ENCODE results near the gene STAG2. TPM values are rescaled to one million over a fixed set of nuclear protein-coding genes. Genes with fewer than 3 reads are reported as not detected.
A peak's percentile ranks its signal among the peaks of the same experiment; 100 is the strongest.

STAG2 gene
- total and polyA plus RNA-seq, 10 donors = 17.9 to 106 (median 89.4) TPM

DNA sequence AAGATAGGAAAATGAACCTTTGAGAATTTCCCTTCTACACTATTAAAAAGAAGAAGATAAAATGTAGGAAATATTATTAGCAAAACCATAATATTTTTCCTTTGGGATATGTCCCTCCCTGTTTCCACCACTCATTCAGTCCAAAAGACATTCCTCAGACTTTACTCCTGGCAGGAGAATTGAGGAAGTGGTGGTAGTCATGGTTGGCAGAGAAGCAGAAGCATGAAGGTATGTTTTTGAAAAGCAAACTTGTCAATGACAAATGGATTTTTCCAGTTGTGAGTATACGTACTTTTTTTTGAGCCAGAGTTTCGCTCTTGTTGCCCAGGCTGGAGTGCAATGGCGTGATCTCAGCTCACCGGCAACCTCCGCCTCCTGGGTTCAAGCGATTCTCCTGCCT is 13.7 kb downstream of the STAG2 start:
- 56 to 77% (median 68%) methylated on average over 6 of the region's 6 CpGs for WGBS, 5 donors
- TF ChIP-seq POLR2A (IDR thresholded peaks at IDR 0.05) (no peak), POLR2AphosphoS5 (IDR thresholded peaks at IDR 0.05) (no peak)
- TF ChIP-seq, protein P1, sequence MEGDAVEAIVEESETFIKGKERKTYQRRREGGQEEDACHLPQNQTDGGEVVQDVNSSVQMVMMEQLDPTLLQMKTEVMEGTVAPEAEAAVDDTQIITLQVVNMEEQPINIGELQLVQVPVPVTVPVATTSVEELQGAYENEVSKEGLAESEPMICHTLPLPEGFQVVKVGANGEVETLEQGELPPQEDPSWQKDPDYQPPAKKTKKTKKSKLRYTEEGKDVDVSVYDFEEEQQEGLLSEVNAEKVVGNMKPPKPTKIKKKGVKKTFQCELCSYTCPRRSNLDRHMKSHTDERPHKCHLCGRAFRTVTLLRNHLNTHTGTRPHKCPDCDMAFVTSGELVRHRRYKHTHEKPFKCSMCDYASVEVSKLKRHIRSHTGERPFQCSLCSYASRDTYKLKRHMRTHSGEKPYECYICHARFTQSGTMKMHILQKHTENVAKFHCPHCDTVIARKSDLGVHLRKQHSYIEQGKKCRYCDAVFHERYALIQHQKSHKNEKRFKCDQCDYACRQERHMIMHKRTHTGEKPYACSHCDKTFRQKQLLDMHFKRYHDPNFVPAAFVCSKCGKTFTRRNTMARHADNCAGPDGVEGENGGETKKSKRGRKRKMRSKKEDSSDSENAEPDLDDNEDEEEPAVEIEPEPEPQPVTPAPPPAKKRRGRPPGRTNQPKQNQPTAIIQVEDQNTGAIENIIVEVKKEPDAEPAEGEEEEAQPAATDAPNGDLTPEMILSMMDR (IDR thresholded peaks at IDR 0.05 in 8 of 11, conservative IDR thresholded peaks at IDR 0.05 in 3 of 11) = no peak
- Histone ChIP-seq H3K36me3 (no peaks in the 10 kb centered on the region), H3K4me3 (no peak overlapping the region), H3K27ac (peak overlapping the region in 3 of 8 donors; percentile 37 to 46 (median 43)), H3K9me3 (no peaks in the 10 kb centered on the region), H3K4me1 (peaks cover 8 to 97% (median 61%) of the 10 kb centered on the region in 6 donors), H3K27me3 (replicated peaks in 1 of 7) (no peaks in the 10 kb centered on the region)
- DNase-seq = no peak
- intact Hi-C loops (cut with DNase I; ENCODE audit: low total_unique reads) = no loop called here

DNA sequence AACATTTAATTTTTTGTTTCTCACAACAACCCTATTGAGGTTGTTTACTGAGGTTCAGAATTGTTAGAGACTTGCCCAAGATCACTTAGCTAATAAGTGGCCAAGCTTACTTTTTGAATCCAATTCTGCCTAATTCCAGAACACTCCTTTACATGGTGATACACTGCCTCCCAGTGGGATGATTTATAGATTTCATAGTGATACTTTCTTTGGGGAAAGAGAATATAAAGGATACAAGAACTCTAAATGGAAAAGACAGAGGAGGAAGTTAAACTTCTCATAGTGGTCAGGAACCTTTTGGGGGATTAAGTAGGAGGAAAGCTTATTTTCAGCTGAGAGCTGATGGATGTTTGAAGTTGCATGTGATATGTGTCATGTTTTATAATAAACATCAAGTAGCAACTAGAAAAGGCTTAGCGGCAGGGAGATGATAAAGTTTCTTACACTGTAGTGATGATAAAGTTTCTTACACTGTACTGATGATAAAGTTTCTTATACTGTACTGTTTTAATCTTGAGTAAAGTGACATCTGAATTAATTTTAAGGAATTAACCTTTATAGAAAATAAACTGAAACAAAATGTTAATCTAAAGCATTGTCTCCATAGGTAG is 15.3 kb downstream of the STAG2 start:
- no peaks in the 10 kb centered on the region for H3K27me3 ChIP-seq (replicated peaks in 1 of 7)
- H3K27ac ChIP-seq = no peak overlapping the region
- DNase-seq = no peak
- 58 to 85% (median 62%) methylated on average over 1 of the region's 1 CpG for WGBS, 5 donors
- H3K4me3 ChIP-seq = no peak overlapping the region
- intact Hi-C loops (cut with DNase I; ENCODE audit: low total_unique reads) = no loop called here
- H3K9me3 ChIP-seq = no peaks in the 10 kb centered on the region
- peaks cover 3 to 97% (median 52%) of the 10 kb centered on the region in 6 donors for H3K4me1 ChIP-seq
- no peaks in the 10 kb centered on the region for H3K36me3 ChIP-seq
- TF ChIP-seq POLR2AphosphoS5 (IDR thresholded peaks at IDR 0.05) = no peak
- TF ChIP-seq POLR2A (IDR thresholded peaks at IDR 0.05) = no peak
- TF ChIP-seq, protein P1 (IDR thresholded peaks at IDR 0.05 in 8 of 11, conservative IDR thresholded peaks at IDR 0.05 in 3 of 11) = peak in 2 of 11 experiments; percentile 14 to 15

DNA sequence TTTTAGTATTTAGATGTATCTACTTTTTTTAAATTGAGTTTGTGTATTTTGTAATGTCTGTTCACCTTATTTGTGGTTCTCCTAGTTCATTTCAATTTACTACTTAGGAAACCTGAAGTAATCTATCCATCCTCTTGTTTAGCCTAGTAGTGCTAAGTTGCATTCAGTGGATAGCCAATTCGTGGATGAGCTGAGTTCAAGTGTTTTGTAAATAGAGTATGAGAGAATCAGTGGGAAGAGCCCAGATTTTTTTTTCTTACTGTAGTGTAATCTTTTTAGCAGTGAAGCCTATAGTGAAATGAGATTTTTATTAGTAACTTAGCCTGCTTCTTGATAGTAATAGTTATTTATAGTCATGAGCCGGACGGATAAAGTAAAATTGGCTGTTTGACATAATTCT is 21.7 kb downstream of the STAG2 start:
- 62 to 73% (median 69%) methylated on average over 3 of the region's 3 CpGs for WGBS, 5 donors
- intact Hi-C loops (cut with DNase I; ENCODE audit: low total_unique reads) = no loop called here
- H3K27me3 ChIP-seq (replicated peaks in 1 of 7) = no peaks in the 10 kb centered on the region

DNA sequence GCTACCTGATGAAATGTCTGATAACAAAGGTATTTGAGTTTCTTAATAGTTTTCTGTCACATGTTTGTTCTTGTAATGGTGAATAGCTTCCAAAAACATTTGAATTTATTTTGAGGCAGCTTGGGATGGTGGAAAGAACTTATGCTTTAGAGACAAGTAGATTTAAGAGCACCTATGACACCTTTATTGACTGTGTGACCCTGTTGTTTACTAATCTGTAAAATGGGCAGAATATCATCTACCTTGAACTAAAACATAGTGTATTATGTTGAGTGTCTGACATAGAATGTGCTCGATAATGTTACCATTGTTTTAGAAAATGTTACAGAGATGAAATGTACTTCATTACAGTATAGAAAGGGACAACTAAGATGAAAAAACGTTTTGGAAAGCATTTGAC is 24.9 kb downstream of the STAG2 start:
- no peak overlapping the region for H3K4me3 ChIP-seq
- WGBS, 5 donors = 51 to 77% (median 64%) methylated on average over 2 of the region's 2 CpGs
- intact Hi-C loops (cut with DNase I; ENCODE audit: low total_unique reads) = no loop called here
- no peak for DNase-seq
- TF ChIP-seq POLR2A (IDR thresholded peaks at IDR 0.05) = no peak
- TF ChIP-seq, protein P1 (IDR thresholded peaks at IDR 0.05 in 8 of 11, conservative IDR thresholded peaks at IDR 0.05 in 3 of 11) = no peak
- no peak for TF ChIP-seq POLR2AphosphoS5 (IDR thresholded peaks at IDR 0.05)
- H3K27ac ChIP-seq = no peak overlapping the region
- no peaks in the 10 kb centered on the region for H3K36me3 ChIP-seq
- H3K9me3 ChIP-seq = no peaks in the 10 kb centered on the region
- H3K27me3 ChIP-seq (replicated peaks in 1 of 7) = no peaks in the 10 kb centered on the region
- H3K4me1 ChIP-seq = peaks cover 0 to 81% (median 33%) of the 10 kb centered on the region in 6 donors

More for the DNA sequence above, 21.7 kb downstream of the STAG2 start:
- TF ChIP-seq POLR2A (IDR thresholded peaks at IDR 0.05) = no peak
- no peak for TF ChIP-seq POLR2AphosphoS5 (IDR thresholded peaks at IDR 0.05)
- TF ChIP-seq, protein P1 (IDR thresholded peaks at IDR 0.05 in 8 of 11, conservative IDR thresholded peaks at IDR 0.05 in 3 of 11) = no peak
- Histone ChIP-seq H3K27ac (no peak overlapping the region), H3K4me1 (peaks cover 0 to 86% (median 42%) of the 10 kb centered on the region in 6 donors), H3K36me3 (no peaks in the 10 kb centered on the region), H3K9me3 (no peaks in the 10 kb centered on the region), H3K4me3 (no peak overlapping the region)
- DNase-seq = no peak
